Activated CD4-positive, alpha-beta T cell treated with anti-CD3 and anti-CD28 coated beads for 48 hours (primary cell): Measurements from ENCODE around the gene RUFY1.
A peak's percentile ranks its signal among the peaks of the same experiment; 100 is the strongest.
"Not testable (repeated sequence)": the region's sequence is repeated elsewhere in the genome, so short reads cannot be mapped to it uniquely, and the experiment has no call there.

Experiments used
- DNase-seq: peaks from one replicate; pipeline ENCODE4 v3.0.0-alpha.2; 2020

The RUFY1 gene, protein sequence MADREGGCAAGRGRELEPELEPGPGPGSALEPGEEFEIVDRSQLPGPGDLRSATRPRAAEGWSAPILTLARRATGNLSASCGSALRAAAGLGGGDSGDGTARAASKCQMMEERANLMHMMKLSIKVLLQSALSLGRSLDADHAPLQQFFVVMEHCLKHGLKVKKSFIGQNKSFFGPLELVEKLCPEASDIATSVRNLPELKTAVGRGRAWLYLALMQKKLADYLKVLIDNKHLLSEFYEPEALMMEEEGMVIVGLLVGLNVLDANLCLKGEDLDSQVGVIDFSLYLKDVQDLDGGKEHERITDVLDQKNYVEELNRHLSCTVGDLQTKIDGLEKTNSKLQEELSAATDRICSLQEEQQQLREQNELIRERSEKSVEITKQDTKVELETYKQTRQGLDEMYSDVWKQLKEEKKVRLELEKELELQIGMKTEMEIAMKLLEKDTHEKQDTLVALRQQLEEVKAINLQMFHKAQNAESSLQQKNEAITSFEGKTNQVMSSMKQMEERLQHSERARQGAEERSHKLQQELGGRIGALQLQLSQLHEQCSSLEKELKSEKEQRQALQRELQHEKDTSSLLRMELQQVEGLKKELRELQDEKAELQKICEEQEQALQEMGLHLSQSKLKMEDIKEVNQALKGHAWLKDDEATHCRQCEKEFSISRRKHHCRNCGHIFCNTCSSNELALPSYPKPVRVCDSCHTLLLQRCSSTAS

GRCh38 chr5:179550511-179551342 lies at the start of gene RUFY1:
RUFY1 (plus strand) TSS chr5:179550554; CDS start chr5:179550570, 16 bp downstream.
- peak; percentile 85 for DNase-seq

DNA sequence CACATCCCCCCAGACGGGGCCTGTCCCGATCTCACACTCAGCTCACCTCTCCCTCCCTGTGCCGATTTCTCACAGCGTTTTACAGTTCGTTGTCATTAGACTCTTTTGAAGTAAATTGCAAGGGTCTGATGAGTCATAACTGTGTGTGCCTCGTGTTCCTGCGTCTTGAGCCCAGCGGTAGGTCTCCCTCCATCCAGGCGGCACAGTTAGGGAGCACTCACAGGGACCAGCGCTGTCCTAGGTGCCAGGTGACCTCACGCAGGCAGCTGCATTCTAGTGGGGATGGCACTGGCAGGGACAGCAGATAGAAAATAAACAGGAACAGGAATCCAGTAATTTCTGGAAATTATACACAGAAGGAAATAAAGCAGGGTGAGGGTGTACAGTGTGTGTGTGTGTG lies 48.4 kb upstream of the RUFY1 start:
- DNase-seq = not testable (repeated sequence)

- DNase-seq = not testable (repeated sequence)
Measured at GRCh38 chr5:179502420-179502819, 47.9 kb upstream of the RUFY1 start.

- DNase-seq = no peak
Measured at GRCh38 chr5:179504191-179504590, 46.2 kb upstream of the RUFY1 start.

GRCh38 chr5:179504600-179505396 lies 45.6 kb upstream of the RUFY1 start:
- DNase-seq = no peak

- no peak for DNase-seq
Measured at GRCh38 chr5:179505636-179506261, 44.6 kb upstream of the RUFY1 start.

- DNase-seq = no peak
Measured at GRCh38 chr5:179509239-179509638, 41.1 kb upstream of the RUFY1 start.

DNA sequence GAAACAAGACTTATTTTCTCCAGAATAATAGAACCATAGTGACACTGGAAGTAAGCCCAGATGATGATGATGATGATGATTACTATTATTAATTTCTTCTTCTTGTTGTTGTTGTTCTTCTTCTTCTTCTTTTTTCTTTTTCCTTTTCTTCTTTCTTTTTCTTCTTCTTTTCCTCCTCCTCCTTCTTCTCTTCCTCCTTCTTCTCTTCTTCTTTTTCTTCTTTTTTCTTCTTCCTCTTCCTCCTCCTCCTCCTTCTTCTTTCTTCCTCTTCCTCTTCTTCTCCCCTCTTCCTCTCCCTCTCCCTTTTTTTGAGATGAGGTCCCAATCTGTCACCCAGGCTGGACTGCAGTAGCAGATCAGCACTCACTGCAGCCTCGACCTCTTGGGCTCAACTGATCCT lies 40.5 kb upstream of the RUFY1 start:
- DNase-seq = no peak

GRCh38 chr5:179512452-179513000 lies 37.8 kb upstream of the RUFY1 start:
- no peak for DNase-seq

GRCh38 chr5:179515501-179515900 lies 34.9 kb upstream of the RUFY1 start:
- not testable (repeated sequence) for DNase-seq

DNA sequence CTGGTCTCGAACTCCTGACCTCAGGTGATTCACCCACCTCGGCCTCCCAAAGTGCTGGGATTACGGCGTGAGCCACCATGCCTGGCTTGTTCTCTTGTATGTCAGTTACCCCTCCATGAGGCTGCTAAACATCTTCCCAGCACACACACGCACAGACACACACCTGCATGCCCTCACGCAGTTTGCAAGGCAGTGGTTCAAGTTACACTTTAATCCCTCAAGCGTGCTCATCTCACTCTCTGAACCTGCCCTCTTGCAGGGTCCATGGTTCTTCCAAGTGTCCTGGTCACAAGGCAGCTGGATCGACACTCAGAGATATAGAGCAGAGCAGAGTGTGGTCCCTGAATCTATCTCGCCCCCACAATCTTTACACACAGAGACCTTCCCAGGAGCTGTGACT lies 34.1 kb upstream of the RUFY1 start:
- no peak for DNase-seq

DNA sequence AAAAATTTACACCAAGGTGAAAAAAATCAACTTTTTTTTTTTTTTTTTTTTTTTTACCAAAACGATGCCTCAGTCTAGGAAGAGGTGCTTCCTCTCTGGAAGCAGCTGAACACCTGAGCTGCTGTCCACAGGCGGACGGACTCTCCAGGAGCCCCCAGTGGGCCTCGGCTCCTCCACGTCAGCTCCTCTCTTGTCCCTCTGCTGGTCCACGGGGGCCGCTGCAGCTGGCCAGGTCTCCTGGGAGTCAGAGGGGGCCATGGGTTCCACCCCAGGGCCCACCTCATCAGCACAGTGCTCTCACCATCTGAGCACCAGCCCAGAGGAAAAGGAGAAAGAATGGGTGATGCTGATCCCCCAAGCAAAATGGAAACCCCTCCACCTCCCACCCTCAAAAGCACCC lies 32.6 kb upstream of the RUFY1 start:
- DNase-seq = not testable (repeated sequence)

- DNase-seq = not testable (repeated sequence)
Measured at GRCh38 chr5:179518369-179518768, 32.0 kb upstream of the RUFY1 start.

- not testable (repeated sequence) for DNase-seq
Measured at GRCh38 chr5:179519416-179520070, 30.8 kb upstream of the RUFY1 start.

GRCh38 chr5:179522107-179522506 lies 28.2 kb upstream of the RUFY1 start:
- not testable (repeated sequence) for DNase-seq

DNA sequence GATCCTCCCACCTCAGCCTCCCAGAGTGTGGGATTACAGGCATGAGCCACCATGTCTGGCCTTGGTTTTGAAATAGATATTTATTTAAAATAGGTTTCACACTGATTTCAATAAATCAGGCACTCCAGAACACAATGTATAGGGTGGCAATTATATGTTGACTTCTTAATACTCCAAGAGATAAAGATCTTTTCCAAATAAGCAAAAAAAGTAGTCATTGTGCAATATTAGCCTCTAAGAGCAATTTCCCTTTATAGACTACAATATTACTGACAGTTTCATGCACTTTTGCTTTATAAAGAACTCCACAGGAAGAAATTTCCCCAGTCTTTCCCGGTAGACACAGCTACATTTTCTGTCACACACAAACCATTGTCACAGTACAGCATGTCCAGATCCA lies 23.4 kb upstream of the RUFY1 start:
- DNase-seq = no peak

- DNase-seq = peak; percentile 76
Measured at GRCh38 chr5:179530069-179530998, 20.0 kb upstream of the RUFY1 start.

DNA sequence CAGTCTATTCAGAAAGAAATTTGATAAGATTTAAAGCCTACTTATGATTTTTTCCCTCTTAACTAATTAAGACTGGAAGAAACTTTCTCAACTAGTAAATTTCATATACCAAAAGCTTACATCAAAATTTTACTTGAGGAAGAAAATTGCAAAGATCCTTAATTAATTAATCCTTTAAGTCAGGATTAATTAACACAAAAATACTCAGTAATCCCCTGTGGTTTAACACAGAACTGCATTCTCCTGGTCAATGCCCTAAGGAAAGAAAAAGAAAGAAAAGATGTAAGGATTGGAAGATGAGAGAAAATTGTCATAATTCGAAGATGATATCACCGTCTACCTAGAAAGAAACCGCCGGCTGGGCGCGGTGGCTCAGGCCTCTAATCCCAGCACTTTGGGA lies 17.3 kb upstream of the RUFY1 start:
- no peak for DNase-seq

DNA sequence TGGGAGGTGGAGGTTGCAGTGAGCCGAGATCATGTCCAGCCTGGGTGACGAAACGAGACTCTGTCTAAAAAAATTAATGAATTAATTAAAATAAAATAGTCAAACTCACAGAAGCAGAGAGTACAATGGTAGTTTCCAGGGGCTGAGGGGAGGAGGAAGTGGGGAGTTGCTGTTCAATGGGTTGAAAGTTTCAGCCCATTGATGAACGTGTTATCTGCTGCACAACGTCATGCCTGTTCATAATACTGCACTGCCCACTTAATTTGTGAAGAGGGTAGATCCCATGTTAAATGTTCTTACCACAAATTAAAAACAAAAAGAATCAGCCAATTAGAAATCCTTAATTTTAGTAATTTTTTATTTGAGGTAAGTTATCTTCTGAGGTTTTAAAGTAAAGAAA lies 16.4 kb upstream of the RUFY1 start:
- DNase-seq = no peak

DNA sequence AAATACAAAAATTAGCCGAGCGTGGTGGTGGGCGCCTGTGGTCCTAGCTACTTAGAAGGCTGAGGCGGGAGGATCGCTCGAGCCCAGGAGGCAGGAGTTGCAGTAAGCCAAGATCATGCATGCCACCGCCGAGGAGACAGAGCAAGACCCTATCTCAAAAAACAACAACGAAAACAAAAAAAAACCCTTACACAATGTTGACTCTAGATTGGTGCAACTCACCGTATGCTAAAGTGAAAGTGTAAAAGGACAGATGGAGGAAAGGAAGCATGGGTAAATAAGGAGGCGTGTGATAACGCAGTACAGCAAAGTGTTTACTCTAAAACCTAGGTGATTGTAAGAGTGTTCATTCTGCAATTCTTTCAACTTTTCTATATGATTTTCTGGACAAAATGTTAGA lies 15.9 kb upstream of the RUFY1 start:
- DNase-seq = no peak
